ENCODE results near the gene MYRIP.
A peak's percentile ranks its signal among the peaks of the same experiment; 100 is the strongest.
"Not testable (repeated sequence)": the region's sequence is repeated elsewhere in the genome, so short reads cannot be mapped to it uniquely, and the experiment has no call there.

MYRIP gene

GRCh38 chr3:39809995-39810595, 686 bp downstream of the MYRIP start:
- Histone ChIP-seq H3K36me3 (ENCODE audit: control insufficient read depth, insufficient read depth, low read length) (no peaks in the 10 kb centered on the region), H3K4me3 (ENCODE audit: low read depth, low read length) (peak overlapping the region; percentile 55), H3K9me3 (ENCODE audit: control insufficient read depth, insufficient read depth, low read length) (no peaks in the 10 kb centered on the region), H3K9ac (ENCODE audit: low read depth, low read length) (no peak overlapping the region), H3K4me1 (ENCODE audit: control insufficient read depth, insufficient read depth, low read length) (no peaks in the 10 kb centered on the region), H3K27me3 (ENCODE audit: control insufficient read depth, insufficient read depth, low read length) (peaks cover 57% of the 10 kb centered on the region)

DNA sequence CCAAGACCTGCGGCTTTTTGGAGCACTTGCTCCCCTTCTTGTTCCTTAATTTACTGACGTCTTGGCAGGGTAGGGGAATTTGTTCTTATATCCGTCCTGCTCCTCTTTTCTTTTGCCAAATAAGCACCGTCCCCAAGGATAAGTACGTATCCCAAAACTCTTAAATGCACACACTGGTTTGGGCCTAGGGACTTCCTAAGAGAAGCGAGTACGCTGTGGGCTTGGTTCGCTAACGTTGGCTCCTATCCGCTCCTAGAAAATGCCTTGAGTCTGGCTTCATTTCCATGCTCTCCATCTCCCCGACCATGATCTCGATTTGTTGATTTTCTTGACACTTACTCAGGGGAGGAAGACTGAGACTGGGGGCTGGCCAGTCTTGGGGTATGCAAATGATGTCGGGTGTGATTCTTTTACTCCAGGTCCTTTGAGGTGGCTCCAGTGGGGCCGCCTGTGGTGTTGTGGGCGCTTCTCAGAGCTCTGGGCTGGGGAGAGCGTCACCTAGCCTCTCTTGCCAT, 1.3 kb downstream of the MYRIP start:
- Histone ChIP-seq H3K4me1 (ENCODE audit: control insufficient read depth, insufficient read depth, low read length) (no peaks in the 10 kb centered on the region), H3K27me3 (ENCODE audit: control insufficient read depth, insufficient read depth, low read length) (peaks cover 51% of the 10 kb centered on the region), H3K36me3 (ENCODE audit: control insufficient read depth, insufficient read depth, low read length) (no peaks in the 10 kb centered on the region), H3K9ac (ENCODE audit: low read depth, low read length) (no peak overlapping the region), H3K4me3 (ENCODE audit: low read depth, low read length) (peak overlapping the region; percentile 55), H3K9me3 (ENCODE audit: control insufficient read depth, insufficient read depth, low read length) (no peaks in the 10 kb centered on the region)

- H3K36me3 ChIP-seq (ENCODE audit: control insufficient read depth, insufficient read depth, low read length) = no peaks in the 10 kb centered on the region
- no peaks in the 10 kb centered on the region for H3K4me1 ChIP-seq (ENCODE audit: control insufficient read depth, insufficient read depth, low read length)
- no peak overlapping the region for H3K4me3 ChIP-seq (ENCODE audit: low read depth, low read length)
- no peaks in the 10 kb centered on the region for H3K9me3 ChIP-seq (ENCODE audit: control insufficient read depth, insufficient read depth, low read length)
- peaks cover 42% of the 10 kb centered on the region for H3K27me3 ChIP-seq (ENCODE audit: control insufficient read depth, insufficient read depth, low read length)
- H3K9ac ChIP-seq (ENCODE audit: low read depth, low read length) = no peak overlapping the region
Measured at GRCh38 chr3:39811561-39811960, 2.2 kb downstream of the MYRIP start.

GRCh38 chr3:39812537-39812936, 3.1 kb downstream of the MYRIP start:
- H3K9ac ChIP-seq (ENCODE audit: low read depth, low read length) = no peak overlapping the region
- no peaks in the 10 kb centered on the region for H3K9me3 ChIP-seq (ENCODE audit: control insufficient read depth, insufficient read depth, low read length)
- peaks cover 33% of the 10 kb centered on the region for H3K27me3 ChIP-seq (ENCODE audit: control insufficient read depth, insufficient read depth, low read length)
- no peaks in the 10 kb centered on the region for H3K36me3 ChIP-seq (ENCODE audit: control insufficient read depth, insufficient read depth, low read length)
- H3K4me3 ChIP-seq (ENCODE audit: low read depth, low read length) = no peak overlapping the region
- no peaks in the 10 kb centered on the region for H3K4me1 ChIP-seq (ENCODE audit: control insufficient read depth, insufficient read depth, low read length)

- Histone ChIP-seq H3K4me3 (ENCODE audit: low read depth, low read length) (no peak overlapping the region), H3K4me1 (ENCODE audit: control insufficient read depth, insufficient read depth, low read length) (no peaks in the 10 kb centered on the region), H3K36me3 (ENCODE audit: control insufficient read depth, insufficient read depth, low read length) (no peaks in the 10 kb centered on the region), H3K9ac (ENCODE audit: low read depth, low read length) (no peak overlapping the region), H3K9me3 (ENCODE audit: control insufficient read depth, insufficient read depth, low read length) (no peaks in the 10 kb centered on the region), H3K27me3 (ENCODE audit: control insufficient read depth, insufficient read depth, low read length) (peaks cover 27% of the 10 kb centered on the region)
Measured at GRCh38 chr3:39814007-39814406, 4.6 kb downstream of the MYRIP start.

GRCh38 chr3:39819899-39820298, 10.5 kb downstream of the MYRIP start:
- no peaks in the 10 kb centered on the region for H3K36me3 ChIP-seq (ENCODE audit: control insufficient read depth, insufficient read depth, low read length)
- H3K9me3 ChIP-seq (ENCODE audit: control insufficient read depth, insufficient read depth, low read length) = no peaks in the 10 kb centered on the region
- no peak overlapping the region for H3K4me3 ChIP-seq (ENCODE audit: low read depth, low read length)
- H3K9ac ChIP-seq (ENCODE audit: low read depth, low read length) = no peak overlapping the region
- H3K4me1 ChIP-seq (ENCODE audit: control insufficient read depth, insufficient read depth, low read length) = no peaks in the 10 kb centered on the region
- no peaks in the 10 kb centered on the region for H3K27me3 ChIP-seq (ENCODE audit: control insufficient read depth, insufficient read depth, low read length)

- H3K9ac ChIP-seq (ENCODE audit: low read depth, low read length); H3K9me3 ChIP-seq (ENCODE audit: control insufficient read depth, insufficient read depth, low read length); H3K27me3 ChIP-seq (ENCODE audit: control insufficient read depth, insufficient read depth, low read length); H3K4me1 ChIP-seq (ENCODE audit: control insufficient read depth, insufficient read depth, low read length); H3K36me3 ChIP-seq (ENCODE audit: control insufficient read depth, insufficient read depth, low read length); H3K4me3 ChIP-seq (ENCODE audit: low read depth, low read length): not testable (repeated sequence)
Measured at GRCh38 chr3:39833764-39834163, 24.4 kb downstream of the MYRIP start.

DNA sequence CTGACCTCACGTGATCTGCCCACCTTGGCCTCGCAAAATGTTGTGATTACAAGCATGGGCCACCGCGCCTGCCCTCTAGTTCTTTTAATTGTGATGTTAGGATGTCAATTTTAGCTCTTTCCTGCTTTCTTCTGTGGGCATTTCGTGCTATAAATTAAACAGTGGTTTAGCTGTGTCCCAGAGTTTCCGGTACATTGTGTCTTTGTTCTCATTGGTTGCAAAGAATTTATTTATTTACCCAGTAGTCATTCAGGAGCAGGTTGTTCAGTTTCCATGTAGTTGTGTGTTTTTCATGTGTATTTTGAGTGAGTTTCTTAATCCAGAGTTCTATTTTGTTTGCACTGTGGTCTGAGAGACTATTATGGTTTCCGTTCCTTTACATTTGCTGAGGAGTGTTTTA, 30.1 kb downstream of the MYRIP start:
- H3K36me3 ChIP-seq (ENCODE audit: control insufficient read depth, insufficient read depth, low read length) = no peaks in the 10 kb centered on the region
- H3K9me3 ChIP-seq (ENCODE audit: control insufficient read depth, insufficient read depth, low read length) = no peaks in the 10 kb centered on the region
- H3K4me1 ChIP-seq (ENCODE audit: control insufficient read depth, insufficient read depth, low read length) = no peaks in the 10 kb centered on the region
- H3K4me3 ChIP-seq (ENCODE audit: low read depth, low read length) = no peak overlapping the region
- H3K27me3 ChIP-seq (ENCODE audit: control insufficient read depth, insufficient read depth, low read length) = no peaks in the 10 kb centered on the region
- no peak overlapping the region for H3K9ac ChIP-seq (ENCODE audit: low read depth, low read length)

- H3K4me3 ChIP-seq (ENCODE audit: low read depth, low read length) = no peak overlapping the region
- no peak overlapping the region for H3K9ac ChIP-seq (ENCODE audit: low read depth, low read length)
- no peaks in the 10 kb centered on the region for H3K9me3 ChIP-seq (ENCODE audit: control insufficient read depth, insufficient read depth, low read length)
- no peaks in the 10 kb centered on the region for H3K36me3 ChIP-seq (ENCODE audit: control insufficient read depth, insufficient read depth, low read length)
- no peaks in the 10 kb centered on the region for H3K27me3 ChIP-seq (ENCODE audit: control insufficient read depth, insufficient read depth, low read length)
- H3K4me1 ChIP-seq (ENCODE audit: control insufficient read depth, insufficient read depth, low read length) = no peaks in the 10 kb centered on the region
Measured at GRCh38 chr3:39843440-39843839, 34.0 kb downstream of the MYRIP start.

GRCh38 chr3:39848365-39848764, 39.0 kb downstream of the MYRIP start:
- Histone ChIP-seq H3K27me3 (ENCODE audit: control insufficient read depth, insufficient read depth, low read length) (no peaks in the 10 kb centered on the region), H3K4me3 (ENCODE audit: low read depth, low read length) (no peak overlapping the region), H3K36me3 (ENCODE audit: control insufficient read depth, insufficient read depth, low read length) (no peaks in the 10 kb centered on the region), H3K9ac (ENCODE audit: low read depth, low read length) (no peak overlapping the region), H3K9me3 (ENCODE audit: control insufficient read depth, insufficient read depth, low read length) (no peaks in the 10 kb centered on the region), H3K4me1 (ENCODE audit: control insufficient read depth, insufficient read depth, low read length) (no peaks in the 10 kb centered on the region)

DNA sequence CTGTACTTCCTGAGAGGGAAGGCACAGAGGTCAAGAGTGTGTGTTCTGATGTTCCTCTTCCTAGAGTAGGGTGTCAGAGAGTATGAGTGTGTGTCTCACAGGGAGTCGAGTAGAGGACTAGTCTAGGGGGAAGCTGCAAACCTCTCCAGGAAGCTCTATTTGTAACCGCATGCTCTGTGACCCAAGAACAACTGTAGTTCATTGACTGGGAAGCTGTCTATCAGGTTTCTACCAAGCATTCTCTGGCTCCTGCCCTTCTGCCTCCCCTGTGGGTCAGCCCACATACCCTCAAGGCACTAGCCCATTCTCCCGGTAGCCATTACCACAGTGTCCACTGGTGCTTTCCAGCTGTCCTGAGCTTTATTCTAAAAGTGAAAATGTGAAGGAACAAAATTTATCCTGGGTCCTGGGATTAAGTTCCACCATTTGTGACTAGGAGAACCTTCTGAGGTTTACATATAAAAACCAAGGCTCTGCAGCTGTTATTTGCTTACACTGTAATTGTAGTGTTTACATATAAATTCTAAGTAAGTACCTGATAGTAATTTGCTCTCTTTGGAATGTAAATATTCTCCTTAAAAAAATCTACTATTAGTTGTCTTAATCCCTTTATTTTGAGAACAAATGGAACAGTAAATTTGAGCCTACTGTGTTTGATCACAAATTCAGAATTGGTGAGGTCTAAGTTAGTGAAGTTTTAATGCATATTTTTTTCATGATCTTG, 40.7 kb downstream of the MYRIP start:
- Histone ChIP-seq H3K27me3 (ENCODE audit: control insufficient read depth, insufficient read depth, low read length) (no peaks in the 10 kb centered on the region), H3K9me3 (ENCODE audit: control insufficient read depth, insufficient read depth, low read length) (no peaks in the 10 kb centered on the region), H3K9ac (ENCODE audit: low read depth, low read length) (no peak overlapping the region), H3K36me3 (ENCODE audit: control insufficient read depth, insufficient read depth, low read length) (no peaks in the 10 kb centered on the region), H3K4me1 (ENCODE audit: control insufficient read depth, insufficient read depth, low read length) (no peaks in the 10 kb centered on the region), H3K4me3 (ENCODE audit: low read depth, low read length) (no peak overlapping the region)

- no peaks in the 10 kb centered on the region for H3K4me1 ChIP-seq (ENCODE audit: control insufficient read depth, insufficient read depth, low read length)
Measured at GRCh38 chr3:39850716-39851032, 41.3 kb downstream of the MYRIP start.

More at GRCh38 chr3:39850716-39851032, 41.3 kb downstream of the MYRIP start:
- H3K4me3 ChIP-seq (ENCODE audit: low read depth, low read length) = no peak overlapping the region
- H3K27me3 ChIP-seq (ENCODE audit: control insufficient read depth, insufficient read depth, low read length) = no peaks in the 10 kb centered on the region
- no peaks in the 10 kb centered on the region for H3K9me3 ChIP-seq (ENCODE audit: control insufficient read depth, insufficient read depth, low read length)
- H3K9ac ChIP-seq (ENCODE audit: low read depth, low read length) = no peak overlapping the region
- no peaks in the 10 kb centered on the region for H3K36me3 ChIP-seq (ENCODE audit: control insufficient read depth, insufficient read depth, low read length)

Data from iPS-15b (cell line).